Subcutaneous adipose tissue (tissue), 4 donors: ENCODE measurements around the gene SLC30A1. TPM values are rescaled to one million over a fixed set of nuclear protein-coding genes. Genes with fewer than 3 reads are reported as not detected.

Source experiments
- total RNA-seq, 4 donors: library from RNA; depleted of rRNA; stranded (reverse); fragments of >200 nt; gene quantifications; one replicate each; pipeline ENCODE4 v1.1.0, GENCODE V29; 2016
- TF ChIP-seq, protein P1 (sequence below): fragments of 450-650 bp; IDR thresholded peaks from one replicate; pipeline ENCODE4 v1.5.1; 2016; ENCODE audit warnings: low read depth, mild to moderate bottlenecking, control low read depth, antibody characterized with exemption, moderate library complexity

The SLC30A1 gene
- total RNA-seq, 4 donors from 2014 or later, result 17.1 to 43.7 (median 26.6) TPM

DNA sequence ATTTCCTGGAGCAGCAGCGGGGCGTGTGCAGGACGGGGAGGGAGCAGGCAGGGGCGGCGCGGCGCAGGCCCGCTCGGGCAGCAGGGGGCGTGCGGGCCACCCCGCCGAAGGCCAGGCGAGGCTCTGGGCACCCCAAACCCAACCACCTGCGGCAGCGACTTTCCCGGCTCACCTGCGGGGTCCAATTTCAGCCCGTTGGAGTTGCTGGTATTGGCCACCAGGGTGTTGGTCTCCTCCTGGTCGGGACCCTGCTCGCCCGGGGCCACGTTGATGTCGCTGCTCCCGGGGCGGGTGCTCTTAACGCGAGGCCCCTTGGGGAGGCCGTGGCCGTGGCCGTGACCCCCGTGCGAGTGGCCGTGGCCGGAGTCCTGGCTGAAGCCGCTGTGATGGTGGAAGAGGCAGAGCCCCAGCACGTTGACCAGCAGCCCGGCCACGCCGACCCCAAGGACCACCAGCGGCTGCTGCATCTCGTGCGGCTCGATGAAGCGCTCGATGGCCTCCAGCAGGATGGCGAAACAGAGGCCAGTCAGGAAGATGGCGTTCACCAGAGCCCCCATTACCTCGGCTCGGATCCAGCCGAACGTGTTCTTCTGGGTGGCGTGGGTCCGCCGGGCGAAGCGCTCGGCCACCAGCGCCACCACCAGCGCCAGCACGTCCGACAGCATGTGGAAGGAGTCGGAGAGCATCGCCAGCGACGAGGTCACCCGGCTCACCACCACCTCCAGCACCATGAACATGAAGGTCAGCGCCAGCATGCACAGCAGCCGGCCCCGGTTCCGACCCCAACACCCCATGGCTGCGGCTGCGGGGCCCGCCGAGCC lies 932 bp downstream of the SLC30A1 start:
- TF ChIP-seq, protein P1, sequence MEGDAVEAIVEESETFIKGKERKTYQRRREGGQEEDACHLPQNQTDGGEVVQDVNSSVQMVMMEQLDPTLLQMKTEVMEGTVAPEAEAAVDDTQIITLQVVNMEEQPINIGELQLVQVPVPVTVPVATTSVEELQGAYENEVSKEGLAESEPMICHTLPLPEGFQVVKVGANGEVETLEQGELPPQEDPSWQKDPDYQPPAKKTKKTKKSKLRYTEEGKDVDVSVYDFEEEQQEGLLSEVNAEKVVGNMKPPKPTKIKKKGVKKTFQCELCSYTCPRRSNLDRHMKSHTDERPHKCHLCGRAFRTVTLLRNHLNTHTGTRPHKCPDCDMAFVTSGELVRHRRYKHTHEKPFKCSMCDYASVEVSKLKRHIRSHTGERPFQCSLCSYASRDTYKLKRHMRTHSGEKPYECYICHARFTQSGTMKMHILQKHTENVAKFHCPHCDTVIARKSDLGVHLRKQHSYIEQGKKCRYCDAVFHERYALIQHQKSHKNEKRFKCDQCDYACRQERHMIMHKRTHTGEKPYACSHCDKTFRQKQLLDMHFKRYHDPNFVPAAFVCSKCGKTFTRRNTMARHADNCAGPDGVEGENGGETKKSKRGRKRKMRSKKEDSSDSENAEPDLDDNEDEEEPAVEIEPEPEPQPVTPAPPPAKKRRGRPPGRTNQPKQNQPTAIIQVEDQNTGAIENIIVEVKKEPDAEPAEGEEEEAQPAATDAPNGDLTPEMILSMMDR, result no peak

DNA sequence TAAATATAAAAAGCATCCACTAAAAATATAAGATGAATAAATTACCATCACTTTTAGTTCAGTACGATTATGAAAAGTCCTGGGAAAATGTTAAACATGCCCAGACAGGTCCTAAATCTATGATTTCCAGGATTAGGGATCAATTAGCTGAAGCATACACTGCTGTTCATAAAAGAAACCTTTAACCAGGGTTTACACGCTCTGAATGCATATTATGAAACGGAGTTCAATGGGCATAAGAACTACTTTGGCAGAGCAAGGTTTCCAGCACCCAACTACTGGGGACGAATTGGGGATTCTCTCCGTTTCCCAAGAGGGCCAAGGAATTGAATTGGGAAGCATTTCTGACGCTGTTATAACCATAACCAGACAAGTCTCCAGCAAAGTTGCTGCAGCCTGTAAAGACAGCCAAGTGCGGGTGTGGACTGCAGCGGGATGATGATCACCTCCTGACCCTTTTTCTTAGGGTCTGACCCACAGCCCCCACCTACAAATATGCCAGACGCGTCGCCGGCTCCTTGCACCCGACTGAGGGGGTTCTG lies 1.6 kb downstream of the SLC30A1 start:
- TF ChIP-seq, protein P1, result no peak

DNA sequence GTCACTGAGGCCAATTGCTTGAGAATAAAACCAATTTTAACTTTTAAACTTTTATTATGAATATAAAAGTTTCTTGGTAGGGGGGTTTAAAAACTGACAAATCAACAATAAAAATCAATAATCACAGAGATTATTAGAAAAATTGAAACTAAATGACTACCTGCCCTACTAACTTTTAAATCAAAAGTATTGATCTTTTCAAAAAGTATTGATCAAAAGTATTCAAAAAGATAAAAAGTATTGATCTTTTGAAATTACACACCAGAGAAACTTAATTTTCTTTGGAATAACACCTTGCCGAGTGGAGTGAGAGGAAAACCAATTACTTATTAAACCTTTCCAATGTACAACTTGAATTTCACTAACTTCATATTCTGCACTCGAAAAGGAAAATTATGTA lies 2.2 kb downstream of the SLC30A1 start:
- TF ChIP-seq, protein P1, result no peak

DNA sequence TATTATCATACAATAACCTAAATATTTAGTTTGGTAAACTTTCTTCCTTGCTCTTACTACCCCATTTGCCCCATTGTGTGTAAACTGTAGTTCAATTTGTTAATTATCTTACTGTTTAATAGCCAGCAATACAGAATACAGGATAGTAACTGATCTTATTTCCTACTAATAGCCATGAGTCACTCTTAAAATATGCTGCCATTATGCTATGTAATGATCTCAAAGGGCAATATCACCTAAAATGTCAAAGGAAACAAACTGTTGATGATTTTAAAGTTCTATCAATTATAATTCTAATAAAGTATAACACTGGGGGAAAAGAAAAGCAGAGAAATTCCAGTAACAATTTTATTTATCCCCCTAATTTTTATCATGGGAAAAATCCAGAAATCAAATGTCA lies 4.3 kb downstream of the SLC30A1 start:
- TF ChIP-seq, protein P1, result no peak

DNA sequence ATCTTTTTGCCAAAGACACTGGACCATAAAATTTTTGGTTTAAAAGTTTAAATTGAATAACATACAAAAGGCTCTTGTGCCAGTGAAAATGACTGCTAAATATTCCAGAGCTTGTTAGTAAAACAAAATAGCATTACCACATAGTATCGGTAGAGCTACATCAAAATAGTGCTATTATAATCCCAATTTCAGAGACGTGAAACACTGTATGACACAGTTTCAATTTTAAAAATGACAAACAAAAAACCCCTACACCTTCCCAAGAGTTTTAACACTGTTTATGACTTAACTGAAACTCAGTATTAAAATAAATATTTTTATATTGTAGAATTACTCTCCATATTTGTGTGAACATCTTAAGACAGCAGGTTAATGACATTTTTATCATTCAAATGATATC lies 7.0 kb downstream of the SLC30A1 start:
- TF ChIP-seq, protein P1, result no peak

DNA sequence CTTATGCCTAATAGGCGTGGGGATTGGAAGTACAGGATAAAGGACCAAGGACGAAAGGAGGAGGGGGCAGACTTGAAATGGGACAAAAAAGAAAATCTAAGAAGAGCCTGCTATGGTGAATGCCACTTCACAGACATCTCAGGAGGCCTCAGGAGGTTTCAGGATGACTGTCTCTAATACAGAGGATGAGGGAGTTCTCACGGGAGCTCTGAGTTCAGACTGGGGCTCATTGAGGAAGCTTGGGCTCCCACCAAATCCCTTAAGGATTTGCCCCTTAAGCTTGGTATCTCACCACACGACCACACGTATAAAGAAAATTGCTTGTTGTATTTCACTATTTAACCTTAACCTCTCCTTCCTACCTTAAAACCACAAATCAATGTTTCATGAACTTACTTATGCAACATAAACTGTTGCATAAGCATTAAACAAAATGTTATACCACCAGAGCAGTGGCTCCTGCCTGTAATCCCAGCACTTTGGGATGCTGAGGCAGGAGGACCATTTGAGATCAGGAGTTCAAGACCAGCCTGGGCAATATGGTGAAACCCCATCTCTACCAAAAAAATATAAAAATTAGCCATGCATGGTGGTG lies 12.4 kb downstream of the SLC30A1 start:
- TF ChIP-seq, protein P1, result no peak

DNA sequence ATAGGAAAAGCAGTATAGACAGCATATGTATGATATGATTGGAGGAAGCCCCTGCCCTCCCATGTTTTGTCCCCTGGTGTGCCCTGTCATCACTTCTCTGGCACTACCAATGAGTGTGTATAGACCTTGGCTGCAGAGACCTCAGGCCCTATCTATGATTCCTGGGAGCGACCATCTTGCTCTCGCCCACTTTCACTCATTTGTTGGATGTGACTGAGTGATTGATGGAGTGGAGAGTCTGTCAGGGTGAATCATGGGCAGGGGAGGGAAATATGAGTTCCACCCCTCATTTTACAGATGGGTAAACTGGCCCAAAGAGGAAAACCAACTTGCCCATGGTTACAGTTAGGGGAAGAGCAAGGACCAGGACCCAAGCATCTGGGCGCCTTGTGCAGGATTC lies 14.9 kb downstream of the SLC30A1 start:
- TF ChIP-seq, protein P1, result no peak
